Lower leg skin (tissue), 4 donors: ENCODE data around the gene KAZN. TPM values are rescaled to one million over a fixed set of nuclear protein-coding genes. Genes with fewer than 3 reads are reported as not detected.

ENCODE experiments used
- DNase-seq, 2 donors: peaks; one replicate each; pipeline ENCODE4 v3.0.0-alpha.2; 2019; ENCODE audit warnings: low spot score in 2 of 2
- H3K4me3 ChIP-seq: fragments of 200-600 bp; sonication (generic); 2 replicates; pipeline ENCODE4 v1.5.1; 2017; ENCODE audit warnings: mild to moderate bottlenecking, low read depth; ENCODE audit not compliant: poor library complexity, severe bottlenecking
- POLR2A ChIP-seq, 2 donors: fragments of 450-650 bp; IDR thresholded peaks; one replicate each; pipeline ENCODE4 v1.6.1; 2016 to 2017; ENCODE audit warnings: antibody characterized with exemption in 2 of 2, mild to moderate bottlenecking in 1 of 2, moderate library complexity in 1 of 2
- WGBS, 2 donors: methylation state at CpG; one replicate each; pipeline ENCODE4 v1.1.5; 2018; 5-methylcytosine and 5-hydroxymethylcytosine counted together
- intact Hi-C: fragments of 100-400 bp; cut with DNase I; formaldehyde crosslinking; loops from one replicate; pipeline ENCODE4 v1.15.0; 2023; ENCODE audit warnings: low total_unique reads
- total RNA-seq, 4 donors: library from RNA; depleted of rRNA; stranded (reverse); fragments of >200 nt; gene quantifications; one replicate each; pipeline ENCODE4 v1.1.0, GENCODE V29; 2016
- TF ChIP-seq, protein P1 (sequence below), 3 donors: fragments of 450-650 bp; IDR thresholded peaks; one replicate each; pipeline ENCODE4 v1.5.1; 2016; ENCODE audit warnings: antibody characterized with exemption in 3 of 3, mild to moderate bottlenecking in 3 of 3, moderate library complexity in 2 of 3

The KAZN gene
- total RNA-seq, 4 donors from 2014 or later: 21.4 to 36.0 (median 28.4) TPM

- intact Hi-C loops: no loop called here
- TF ChIP-seq POLR2A (IDR thresholded peaks at IDR 0.05): no peak
- TF ChIP-seq, protein P1, sequence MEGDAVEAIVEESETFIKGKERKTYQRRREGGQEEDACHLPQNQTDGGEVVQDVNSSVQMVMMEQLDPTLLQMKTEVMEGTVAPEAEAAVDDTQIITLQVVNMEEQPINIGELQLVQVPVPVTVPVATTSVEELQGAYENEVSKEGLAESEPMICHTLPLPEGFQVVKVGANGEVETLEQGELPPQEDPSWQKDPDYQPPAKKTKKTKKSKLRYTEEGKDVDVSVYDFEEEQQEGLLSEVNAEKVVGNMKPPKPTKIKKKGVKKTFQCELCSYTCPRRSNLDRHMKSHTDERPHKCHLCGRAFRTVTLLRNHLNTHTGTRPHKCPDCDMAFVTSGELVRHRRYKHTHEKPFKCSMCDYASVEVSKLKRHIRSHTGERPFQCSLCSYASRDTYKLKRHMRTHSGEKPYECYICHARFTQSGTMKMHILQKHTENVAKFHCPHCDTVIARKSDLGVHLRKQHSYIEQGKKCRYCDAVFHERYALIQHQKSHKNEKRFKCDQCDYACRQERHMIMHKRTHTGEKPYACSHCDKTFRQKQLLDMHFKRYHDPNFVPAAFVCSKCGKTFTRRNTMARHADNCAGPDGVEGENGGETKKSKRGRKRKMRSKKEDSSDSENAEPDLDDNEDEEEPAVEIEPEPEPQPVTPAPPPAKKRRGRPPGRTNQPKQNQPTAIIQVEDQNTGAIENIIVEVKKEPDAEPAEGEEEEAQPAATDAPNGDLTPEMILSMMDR (IDR thresholded peaks at IDR 0.05): no peak
- no peak for DNase-seq
- whole genome bisulfite sequencing, 2 donors: 50 to 68% methylated on average over 12 of the region's 12 CpGs
- no peak overlapping the region for H3K4me3 ChIP-seq
Observed at GRCh38 chr1:14600405-14601112, 2.1 kb downstream of the KAZN start.

DNA sequence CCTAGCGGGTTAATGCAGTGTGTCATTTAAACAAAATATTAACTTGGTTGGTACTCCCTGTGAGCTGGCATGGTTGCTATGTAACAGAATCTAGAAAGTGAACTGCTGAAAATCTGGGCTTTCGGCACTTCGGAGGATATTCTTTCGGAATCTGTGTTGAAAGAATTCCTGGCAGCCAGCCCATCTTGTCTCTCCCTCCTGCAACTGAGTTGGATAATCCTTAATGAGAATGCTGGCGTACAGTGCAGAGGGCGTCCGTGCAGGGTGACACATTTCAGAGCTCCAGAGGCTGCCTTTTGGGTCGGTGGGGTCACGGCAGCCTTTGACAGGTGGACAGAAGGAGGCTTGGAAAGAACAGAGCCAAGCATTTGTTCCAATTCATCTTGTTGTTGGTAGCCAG is 3.7 kb downstream of the KAZN start:
- TF ChIP-seq POLR2A (IDR thresholded peaks at IDR 0.05): no peak
- TF ChIP-seq, protein P1 (IDR thresholded peaks at IDR 0.05): no peak
- WGBS, 2 donors: 24 to 26% methylated on average over 9 of the region's 9 CpGs
- DNase-seq: peak; percentile 48 to 91
- H3K4me3 ChIP-seq: no peak overlapping the region
- intact Hi-C loops: no loop called here

DNA sequence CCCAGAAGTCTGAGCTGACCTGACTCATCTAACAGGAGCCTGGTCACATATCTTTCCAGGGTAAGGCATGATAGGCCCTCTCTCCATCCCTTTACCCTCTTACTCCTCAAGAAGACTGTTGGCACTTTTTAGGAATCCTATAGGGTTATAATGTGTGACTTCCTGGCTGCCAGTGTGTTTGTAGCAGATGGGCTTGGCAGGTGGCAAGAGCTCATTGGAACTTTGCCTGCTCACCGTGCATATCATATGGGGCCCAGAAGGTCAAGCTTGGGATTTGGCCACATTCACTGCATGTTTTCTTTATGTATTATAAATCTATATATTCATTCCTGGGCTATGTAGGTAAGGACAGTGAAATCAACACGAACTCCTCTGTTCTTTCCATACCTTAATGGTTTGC is 5.2 kb downstream of the KAZN start:
- intact Hi-C loops: no loop called here
- WGBS, 2 donors: 71 to 93% methylated on average over 2 of the region's 2 CpGs
- no peak for DNase-seq
- TF ChIP-seq, protein P1 (IDR thresholded peaks at IDR 0.05): no peak
- TF ChIP-seq POLR2A (IDR thresholded peaks at IDR 0.05): no peak
- H3K4me3 ChIP-seq: no peak overlapping the region

DNA sequence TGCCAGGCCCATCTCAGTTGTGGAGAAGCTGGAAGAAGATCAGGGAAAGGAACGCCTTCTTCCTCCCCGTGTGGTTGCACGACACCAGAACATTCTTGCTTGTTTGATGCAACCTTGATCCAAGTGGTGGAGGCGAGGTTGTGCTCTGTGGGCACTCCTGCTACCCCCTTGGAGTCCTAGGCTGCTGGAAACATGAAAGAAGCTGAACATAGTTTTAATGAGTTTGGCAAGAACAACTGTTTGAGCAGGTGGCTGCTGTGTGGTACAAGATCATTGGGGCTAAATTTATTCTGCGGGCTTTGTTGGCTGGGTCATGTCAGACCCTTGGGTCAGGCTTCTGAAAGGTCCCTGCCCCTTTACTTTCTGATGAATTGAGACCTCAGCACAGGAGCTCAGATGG is 5.9 kb downstream of the KAZN start:
- WGBS, 2 donors: 85 to 91% methylated on average over 5 of the region's 5 CpGs
- H3K4me3 ChIP-seq: no peak overlapping the region
- TF ChIP-seq POLR2A (IDR thresholded peaks at IDR 0.05): no peak
- TF ChIP-seq, protein P1 (IDR thresholded peaks at IDR 0.05): no peak
- intact Hi-C loops: no loop called here
- no peak for DNase-seq

DNA sequence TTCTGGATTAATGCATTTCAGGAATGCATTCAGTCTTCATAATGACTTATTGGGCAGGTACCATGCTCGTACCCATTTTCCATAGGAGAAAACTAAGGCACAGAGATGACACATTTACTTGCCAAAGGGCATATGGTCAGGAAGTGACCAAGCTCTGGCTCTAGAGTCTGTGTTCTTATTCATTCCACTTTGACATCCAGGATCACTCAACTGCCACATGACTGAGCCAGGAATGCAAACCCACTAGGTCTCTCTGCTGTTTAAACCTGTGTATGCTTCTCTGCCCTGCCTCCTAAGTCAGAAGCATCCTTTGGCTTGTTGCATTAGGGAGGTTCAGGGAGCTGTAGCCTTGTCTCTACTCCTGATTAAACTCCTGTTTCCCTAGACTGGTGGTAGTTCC is 7.5 kb downstream of the KAZN start:
- no peak for TF ChIP-seq POLR2A (IDR thresholded peaks at IDR 0.05)
- TF ChIP-seq, protein P1 (IDR thresholded peaks at IDR 0.05): no peak
- no peak overlapping the region for H3K4me3 ChIP-seq
- no peak for DNase-seq
- WGBS, 2 donors: 94 to 100% methylated on average over 1 of the region's 1 CpG
- intact Hi-C loops: no loop called here

DNA sequence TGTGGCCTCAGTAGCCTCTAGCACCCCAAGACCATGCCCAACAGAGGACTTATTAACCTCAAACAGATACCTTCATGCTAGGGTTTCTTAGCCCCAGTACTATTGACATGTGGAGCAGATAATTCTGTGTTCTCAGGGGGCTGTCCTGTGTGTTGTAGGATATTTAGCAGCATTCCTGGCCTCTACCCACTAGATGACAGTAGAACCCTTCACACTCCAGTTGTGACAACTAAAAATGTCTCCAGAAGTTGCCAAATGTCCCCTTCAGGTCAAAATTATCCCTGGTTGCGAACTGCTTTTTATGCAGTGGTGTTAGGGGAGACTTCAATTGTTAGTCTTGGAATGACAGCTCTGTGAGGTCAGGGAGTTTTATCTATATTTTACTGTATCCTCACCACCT is 8.1 kb downstream of the KAZN start:
- no peak overlapping the region for H3K4me3 ChIP-seq
- TF ChIP-seq POLR2A (IDR thresholded peaks at IDR 0.05): no peak
- TF ChIP-seq, protein P1 (IDR thresholded peaks at IDR 0.05): no peak
- WGBS, 2 donors: 0 to 54% methylated on average over 1 of the region's 1 CpG
- DNase-seq: no peak
- intact Hi-C loops: no loop called here
